Prostate gland (tissue), 2 donors: Measurements from ENCODE around the gene STK39.

Experiments used
- CTCF ChIP-seq, 4 experiments: fragments of 200-600 bp in 2 of 4; fragments of 450-650 bp in 2 of 4; sonication (generic) in 2 of 4; IDR thresholded peaks; 1 replicate in 3 of 4; 2 replicates in 1 of 4; pipeline ENCODE4 v1.5.1; 2016 to 2019; ENCODE audit warnings: antibody characterized with exemption in 4 of 4, mild to moderate bottlenecking in 2 of 4, moderate library complexity in 2 of 4
- POLR2A ChIP-seq: fragments of 450-650 bp; IDR thresholded peaks from one replicate; pipeline ENCODE4 v1.6.1; 2016; ENCODE audit warnings: antibody characterized with exemption, mild to moderate bottlenecking

GRCh38 chr2:167939514-167940345, 307.7 kb downstream of the STK39 start:
- TF ChIP-seq CTCF (IDR thresholded peaks at IDR 0.05) (no peak), POLR2A (no peak)
